K562 (cell line): ENCODE data around the gene GCK. TPM values are rescaled to one million over a fixed set of nuclear protein-coding genes. Genes with fewer than 3 reads are reported as not detected.
A peak's percentile ranks its signal among the peaks of the same experiment; 100 is the strongest.

Experiments
- BRF1 ChIP-seq: IDR thresholded peaks from 3 replicates; pipeline ENCODE4 v1.6.1; 2011; ENCODE audit warnings: borderline replicate concordance, mild to moderate bottlenecking; ENCODE audit not compliant: insufficient read length; ENCODE audit errors: extremely low read depth
- HDAC8 ChIP-seq: fragments of 450-650 bp; IDR thresholded peaks from 2 replicates; pipeline ENCODE4 v1.6.1; 2016; ENCODE audit warnings: mild to moderate bottlenecking, missing genetic modification characterization, moderate library complexity, missing compliant biosample characterization
- NEUROD1 ChIP-seq: fragments of 150-350 bp; IDR thresholded peaks from 2 replicates; pipeline ENCODE4 v1.6.1; 2014; ENCODE audit warnings: borderline replicate concordance, low read length, low read depth; ENCODE audit not compliant: partially characterized antibody
- ZNF431 ChIP-seq: sonication (generic); formaldehyde crosslinking; IDR thresholded peaks from 2 replicates; pipeline ENCODE4 v1.8.0; 2022; ENCODE audit warnings: mild to moderate bottlenecking, missing genetic modification reagents
- polyA plus RNA-seq, 8 experiments: library from polyadenylated mRNA; depleted of rRNA in 4 of 8; stranded (reverse) in 5 of 8; unstranded in 3 of 8; fragments of >200 nt; fragmentation: Nextera tagmentation in 2 of 8; fragmentation: Illumina TruSeq in 1 of 8; extraction: Ambion mirVana in 2 of 8; extraction: Trizol in 1 of 8; gene quantifications; 2 replicates each; pipeline versions ENCODE4 v1.2.1 to v1.2.3, GENCODE V29; 2011 to 2014; ENCODE audit warnings: inconsistent platforms in 1 of 8, missing spikeins in 1 of 8
- total RNA-seq, 7 experiments: library from RNA; depleted of rRNA in 6 of 7; stranded (reverse); fragments of >200 nt in 6 of 7; fragmentation: Illumina TruSeq in 2 of 7; extraction: Trizol in 2 of 7; gene quantifications; 2 replicates each; pipeline versions ENCODE4 v1.2.1 to v1.2.3, GENCODE V29; 2011 to 2021; ENCODE audit warnings: low replicate concordance in 1 of 7
- TF ChIP-seq, protein P1 (sequence below): fragments of 450-650 bp; IDR thresholded peaks from 2 replicates; pipeline ENCODE4 v1.6.1; 2016; ENCODE audit warnings: mild to moderate bottlenecking, moderate library complexity
- TF ChIP-seq, protein P2 (sequence below): IDR thresholded peaks from 2 replicates; pipeline ENCODE4 v1.6.1; 2014; ENCODE audit warnings: antibody characterized with exemption
- TF ChIP-seq, protein P3 (sequence below), 3 experiments: IDR thresholded peaks in 2 of 3; conservative IDR thresholded peaks in 1 of 3; 2 replicates each; pipeline ENCODE4 v1.5.1; 2011 to 2012; ENCODE audit warnings: low read length in 3 of 3, mild to moderate bottlenecking in 3 of 3, control low read depth in 2 of 3, improper control_type of control experiment in 1 of 3, inconsistent platforms in 1 of 3, low read depth in 1 of 3, mixed read lengths in 1 of 3, moderate library complexity in 1 of 3; ENCODE audit not compliant: insufficient read depth in 2 of 3

GCK gene
- total and polyA plus RNA-seq, 9 of the 15 experiments (the other 6 are each of a cell fraction or from before 2014, with no cell fraction given), result 0.11 to 0.55 (median 0.16) TPM; not detected in 3

DNA sequence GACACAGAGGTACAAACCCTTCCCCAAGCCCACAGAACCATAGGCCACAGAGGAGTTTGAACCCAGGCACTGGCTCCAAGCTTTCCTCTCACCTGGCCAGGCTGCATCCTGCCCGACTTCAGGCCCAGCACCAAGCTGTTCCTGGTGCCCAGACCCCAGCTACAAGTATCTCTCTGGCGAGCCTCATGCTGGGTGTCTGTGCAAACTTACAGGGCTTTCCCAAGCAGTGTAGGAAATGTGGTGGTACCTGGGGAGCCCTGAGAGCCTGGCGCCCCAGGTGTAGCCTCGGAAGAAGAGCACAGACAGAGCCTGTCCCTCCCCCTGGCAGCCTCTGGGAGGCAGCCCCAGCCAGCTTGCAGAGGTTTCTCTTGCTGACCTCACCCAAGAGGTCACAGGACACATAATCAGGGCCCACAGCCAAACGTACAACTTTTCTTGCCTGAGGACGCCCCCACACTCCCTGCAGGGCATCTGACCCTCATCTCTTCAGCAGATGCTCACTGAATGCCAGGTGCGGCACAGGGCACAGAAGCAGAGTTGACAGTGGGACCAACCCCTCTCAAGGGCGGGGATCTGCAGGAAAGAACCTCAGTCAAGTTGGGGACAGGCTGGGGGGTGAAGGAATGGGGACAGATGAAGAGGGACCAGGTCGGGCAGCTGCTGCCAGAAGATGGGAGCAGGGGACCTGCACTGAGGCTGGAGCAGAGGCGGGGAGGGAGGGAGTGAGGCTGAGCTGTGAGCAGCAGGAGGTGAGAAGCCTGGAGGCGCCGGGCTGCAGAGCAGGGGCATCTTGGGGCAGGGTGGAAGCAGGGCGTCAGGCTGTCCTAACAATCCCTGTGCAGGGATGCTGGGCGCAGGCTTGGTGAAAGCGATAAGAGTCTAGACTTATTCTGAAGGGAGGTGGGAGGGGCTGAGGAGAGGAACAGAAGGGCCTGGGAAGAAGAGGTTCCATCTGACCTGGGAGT lies 31.8 kb downstream of the GCK start (continued):
- TF ChIP-seq, protein P1, sequence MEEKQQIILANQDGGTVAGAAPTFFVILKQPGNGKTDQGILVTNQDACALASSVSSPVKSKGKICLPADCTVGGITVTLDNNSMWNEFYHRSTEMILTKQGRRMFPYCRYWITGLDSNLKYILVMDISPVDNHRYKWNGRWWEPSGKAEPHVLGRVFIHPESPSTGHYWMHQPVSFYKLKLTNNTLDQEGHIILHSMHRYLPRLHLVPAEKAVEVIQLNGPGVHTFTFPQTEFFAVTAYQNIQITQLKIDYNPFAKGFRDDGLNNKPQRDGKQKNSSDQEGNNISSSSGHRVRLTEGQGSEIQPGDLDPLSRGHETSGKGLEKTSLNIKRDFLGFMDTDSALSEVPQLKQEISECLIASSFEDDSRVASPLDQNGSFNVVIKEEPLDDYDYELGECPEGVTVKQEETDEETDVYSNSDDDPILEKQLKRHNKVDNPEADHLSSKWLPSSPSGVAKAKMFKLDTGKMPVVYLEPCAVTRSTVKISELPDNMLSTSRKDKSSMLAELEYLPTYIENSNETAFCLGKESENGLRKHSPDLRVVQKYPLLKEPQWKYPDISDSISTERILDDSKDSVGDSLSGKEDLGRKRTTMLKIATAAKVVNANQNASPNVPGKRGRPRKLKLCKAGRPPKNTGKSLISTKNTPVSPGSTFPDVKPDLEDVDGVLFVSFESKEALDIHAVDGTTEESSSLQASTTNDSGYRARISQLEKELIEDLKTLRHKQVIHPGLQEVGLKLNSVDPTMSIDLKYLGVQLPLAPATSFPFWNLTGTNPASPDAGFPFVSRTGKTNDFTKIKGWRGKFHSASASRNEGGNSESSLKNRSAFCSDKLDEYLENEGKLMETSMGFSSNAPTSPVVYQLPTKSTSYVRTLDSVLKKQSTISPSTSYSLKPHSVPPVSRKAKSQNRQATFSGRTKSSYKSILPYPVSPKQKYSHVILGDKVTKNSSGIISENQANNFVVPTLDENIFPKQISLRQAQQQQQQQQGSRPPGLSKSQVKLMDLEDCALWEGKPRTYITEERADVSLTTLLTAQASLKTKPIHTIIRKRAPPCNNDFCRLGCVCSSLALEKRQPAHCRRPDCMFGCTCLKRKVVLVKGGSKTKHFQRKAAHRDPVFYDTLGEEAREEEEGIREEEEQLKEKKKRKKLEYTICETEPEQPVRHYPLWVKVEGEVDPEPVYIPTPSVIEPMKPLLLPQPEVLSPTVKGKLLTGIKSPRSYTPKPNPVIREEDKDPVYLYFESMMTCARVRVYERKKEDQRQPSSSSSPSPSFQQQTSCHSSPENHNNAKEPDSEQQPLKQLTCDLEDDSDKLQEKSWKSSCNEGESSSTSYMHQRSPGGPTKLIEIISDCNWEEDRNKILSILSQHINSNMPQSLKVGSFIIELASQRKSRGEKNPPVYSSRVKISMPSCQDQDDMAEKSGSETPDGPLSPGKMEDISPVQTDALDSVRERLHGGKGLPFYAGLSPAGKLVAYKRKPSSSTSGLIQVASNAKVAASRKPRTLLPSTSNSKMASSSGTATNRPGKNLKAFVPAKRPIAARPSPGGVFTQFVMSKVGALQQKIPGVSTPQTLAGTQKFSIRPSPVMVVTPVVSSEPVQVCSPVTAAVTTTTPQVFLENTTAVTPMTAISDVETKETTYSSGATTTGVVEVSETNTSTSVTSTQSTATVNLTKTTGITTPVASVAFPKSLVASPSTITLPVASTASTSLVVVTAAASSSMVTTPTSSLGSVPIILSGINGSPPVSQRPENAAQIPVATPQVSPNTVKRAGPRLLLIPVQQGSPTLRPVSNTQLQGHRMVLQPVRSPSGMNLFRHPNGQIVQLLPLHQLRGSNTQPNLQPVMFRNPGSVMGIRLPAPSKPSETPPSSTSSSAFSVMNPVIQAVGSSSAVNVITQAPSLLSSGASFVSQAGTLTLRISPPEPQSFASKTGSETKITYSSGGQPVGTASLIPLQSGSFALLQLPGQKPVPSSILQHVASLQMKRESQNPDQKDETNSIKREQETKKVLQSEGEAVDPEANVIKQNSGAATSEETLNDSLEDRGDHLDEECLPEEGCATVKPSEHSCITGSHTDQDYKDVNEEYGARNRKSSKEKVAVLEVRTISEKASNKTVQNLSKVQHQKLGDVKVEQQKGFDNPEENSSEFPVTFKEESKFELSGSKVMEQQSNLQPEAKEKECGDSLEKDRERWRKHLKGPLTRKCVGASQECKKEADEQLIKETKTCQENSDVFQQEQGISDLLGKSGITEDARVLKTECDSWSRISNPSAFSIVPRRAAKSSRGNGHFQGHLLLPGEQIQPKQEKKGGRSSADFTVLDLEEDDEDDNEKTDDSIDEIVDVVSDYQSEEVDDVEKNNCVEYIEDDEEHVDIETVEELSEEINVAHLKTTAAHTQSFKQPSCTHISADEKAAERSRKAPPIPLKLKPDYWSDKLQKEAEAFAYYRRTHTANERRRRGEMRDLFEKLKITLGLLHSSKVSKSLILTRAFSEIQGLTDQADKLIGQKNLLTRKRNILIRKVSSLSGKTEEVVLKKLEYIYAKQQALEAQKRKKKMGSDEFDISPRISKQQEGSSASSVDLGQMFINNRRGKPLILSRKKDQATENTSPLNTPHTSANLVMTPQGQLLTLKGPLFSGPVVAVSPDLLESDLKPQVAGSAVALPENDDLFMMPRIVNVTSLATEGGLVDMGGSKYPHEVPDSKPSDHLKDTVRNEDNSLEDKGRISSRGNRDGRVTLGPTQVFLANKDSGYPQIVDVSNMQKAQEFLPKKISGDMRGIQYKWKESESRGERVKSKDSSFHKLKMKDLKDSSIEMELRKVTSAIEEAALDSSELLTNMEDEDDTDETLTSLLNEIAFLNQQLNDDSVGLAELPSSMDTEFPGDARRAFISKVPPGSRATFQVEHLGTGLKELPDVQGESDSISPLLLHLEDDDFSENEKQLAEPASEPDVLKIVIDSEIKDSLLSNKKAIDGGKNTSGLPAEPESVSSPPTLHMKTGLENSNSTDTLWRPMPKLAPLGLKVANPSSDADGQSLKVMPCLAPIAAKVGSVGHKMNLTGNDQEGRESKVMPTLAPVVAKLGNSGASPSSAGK, result no peak
- TF ChIP-seq HDAC8 (no peak), NEUROD1 (no peak), BRF1 (no peak), ZNF431 (CRISPR knock-in tag) (no peak)
- TF ChIP-seq, protein P2, sequence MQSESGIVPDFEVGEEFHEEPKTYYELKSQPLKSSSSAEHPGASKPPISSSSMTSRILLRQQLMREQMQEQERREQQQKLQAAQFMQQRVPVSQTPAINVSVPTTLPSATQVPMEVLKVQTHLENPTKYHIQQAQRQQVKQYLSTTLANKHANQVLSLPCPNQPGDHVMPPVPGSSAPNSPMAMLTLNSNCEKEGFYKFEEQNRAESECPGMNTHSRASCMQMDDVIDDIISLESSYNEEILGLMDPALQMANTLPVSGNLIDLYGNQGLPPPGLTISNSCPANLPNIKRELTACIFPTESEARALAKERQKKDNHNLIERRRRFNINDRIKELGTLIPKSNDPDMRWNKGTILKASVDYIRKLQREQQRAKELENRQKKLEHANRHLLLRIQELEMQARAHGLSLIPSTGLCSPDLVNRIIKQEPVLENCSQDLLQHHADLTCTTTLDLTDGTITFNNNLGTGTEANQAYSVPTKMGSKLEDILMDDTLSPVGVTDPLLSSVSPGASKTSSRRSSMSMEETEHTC, result no peak
- TF ChIP-seq, protein P3, sequence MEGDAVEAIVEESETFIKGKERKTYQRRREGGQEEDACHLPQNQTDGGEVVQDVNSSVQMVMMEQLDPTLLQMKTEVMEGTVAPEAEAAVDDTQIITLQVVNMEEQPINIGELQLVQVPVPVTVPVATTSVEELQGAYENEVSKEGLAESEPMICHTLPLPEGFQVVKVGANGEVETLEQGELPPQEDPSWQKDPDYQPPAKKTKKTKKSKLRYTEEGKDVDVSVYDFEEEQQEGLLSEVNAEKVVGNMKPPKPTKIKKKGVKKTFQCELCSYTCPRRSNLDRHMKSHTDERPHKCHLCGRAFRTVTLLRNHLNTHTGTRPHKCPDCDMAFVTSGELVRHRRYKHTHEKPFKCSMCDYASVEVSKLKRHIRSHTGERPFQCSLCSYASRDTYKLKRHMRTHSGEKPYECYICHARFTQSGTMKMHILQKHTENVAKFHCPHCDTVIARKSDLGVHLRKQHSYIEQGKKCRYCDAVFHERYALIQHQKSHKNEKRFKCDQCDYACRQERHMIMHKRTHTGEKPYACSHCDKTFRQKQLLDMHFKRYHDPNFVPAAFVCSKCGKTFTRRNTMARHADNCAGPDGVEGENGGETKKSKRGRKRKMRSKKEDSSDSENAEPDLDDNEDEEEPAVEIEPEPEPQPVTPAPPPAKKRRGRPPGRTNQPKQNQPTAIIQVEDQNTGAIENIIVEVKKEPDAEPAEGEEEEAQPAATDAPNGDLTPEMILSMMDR (IDR thresholded peaks at IDR 0.05 in 2 of 3, conservative IDR thresholded peaks at IDR 0.05 in 1 of 3; ENCODE audit: insufficient read depth in 2 of 3, low read depth in 1 of 3, low read length in 3 of 3), result peak; percentile 17 to 47 (median 34); a peak in 4 of 6 replicates
